CD4-positive, alpha-beta T cell treated with Interleukin-1 beta for 1 hour (primary cell): ENCODE data around the gene SOCS7.

Source experiments
- DNase-seq, 2 donors: peaks; one replicate each; pipeline ENCODE4 v3.0.0-alpha.2; 2020 to 2022

The SOCS7 gene

GRCh38 chr17:38338053-38338452 is 13.6 kb upstream of the SOCS7 start:
- DNase-seq, result no peak

- DNase-seq, result no peak
Measured at GRCh38 chr17:38338535-38338934, 13.1 kb upstream of the SOCS7 start.

GRCh38 chr17:38339891-38340290 is 11.8 kb upstream of the SOCS7 start:
- no peak for DNase-seq

- DNase-seq, result no peak
Measured at GRCh38 chr17:38341035-38341721, 10.5 kb upstream of the SOCS7 start.

GRCh38 chr17:38342886-38343607 is 8.6 kb upstream of the SOCS7 start:
- no peak for DNase-seq

- no peak for DNase-seq
Measured at GRCh38 chr17:38343608-38344419, 7.8 kb upstream of the SOCS7 start, which contains the start of gene GPR179. TSS of gene GPR179 (minus strand) at chr17:38343956. CDS start at chr17:38343789, 167 bp downstream.

- no peak for DNase-seq
Measured at GRCh38 chr17:38344420-38344745, 7.3 kb upstream of the SOCS7 start.

- DNase-seq, result no peak
Measured at GRCh38 chr17:38345743-38346142, 5.9 kb upstream of the SOCS7 start.

- DNase-seq, result peak; percentile 82 to 87
Measured at GRCh38 chr17:38349097-38349730, 2.4 kb upstream of the SOCS7 start.

GRCh38 chr17:38350035-38350434 is 1.6 kb upstream of the SOCS7 start:
- no peak for DNase-seq

GRCh38 chr17:38352245-38353085 is 821 bp downstream of the SOCS7 start:
- peak in 1 of 2 donors; percentile 1 for DNase-seq

GRCh38 chr17:38353086-38353604 is 1.5 kb downstream of the SOCS7 start:
- DNase-seq, result no peak

- DNase-seq, result no peak
Measured at GRCh38 chr17:38353668-38354067, 2.0 kb downstream of the SOCS7 start.

GRCh38 chr17:38354466-38354865 is 2.8 kb downstream of the SOCS7 start:
- DNase-seq, result no peak

GRCh38 chr17:38355251-38355650 is 3.6 kb downstream of the SOCS7 start:
- DNase-seq, result no peak

- no peak for DNase-seq
Measured at GRCh38 chr17:38357486-38358123, 6.0 kb downstream of the SOCS7 start.

GRCh38 chr17:38358586-38359513 is 7.2 kb downstream of the SOCS7 start:
- DNase-seq, result no peak

GRCh38 chr17:38361694-38362465 is 10.2 kb downstream of the SOCS7 start:
- DNase-seq, result no peak

GRCh38 chr17:38363016-38363415 is 11.4 kb downstream of the SOCS7 start:
- DNase-seq, result no peak

GRCh38 chr17:38364741-38365140 is 13.1 kb downstream of the SOCS7 start:
- DNase-seq, result no peak
